ENCODE measurements around the gene CAMTA1.
"Not testable (repeated sequence)": the region's sequence is repeated elsewhere in the genome, so short reads cannot be mapped to it uniquely, and the experiment has no call there.

CAMTA1 gene

DNA sequence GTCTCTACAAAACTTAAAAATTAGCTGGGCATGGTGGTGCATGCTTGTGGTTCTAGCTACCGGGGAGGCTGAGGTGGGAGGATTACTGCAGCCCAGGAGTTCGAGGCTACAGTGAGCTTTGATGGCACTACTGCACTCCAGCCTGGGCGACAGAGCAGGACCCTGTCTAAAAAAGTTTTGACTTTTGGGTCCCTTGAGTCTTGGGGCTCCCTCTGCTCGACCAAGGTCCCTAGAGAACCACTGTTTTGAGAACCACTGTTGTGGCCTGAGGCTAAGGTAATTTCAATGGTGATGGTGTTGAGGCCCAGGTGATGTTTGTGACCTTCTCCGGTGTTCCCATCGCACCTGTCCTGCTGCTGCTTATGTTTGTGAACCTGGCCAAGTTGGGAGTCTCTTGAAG lies 3.1 kb upstream of the CAMTA1 start:
- no peak for DNase-seq

DNA sequence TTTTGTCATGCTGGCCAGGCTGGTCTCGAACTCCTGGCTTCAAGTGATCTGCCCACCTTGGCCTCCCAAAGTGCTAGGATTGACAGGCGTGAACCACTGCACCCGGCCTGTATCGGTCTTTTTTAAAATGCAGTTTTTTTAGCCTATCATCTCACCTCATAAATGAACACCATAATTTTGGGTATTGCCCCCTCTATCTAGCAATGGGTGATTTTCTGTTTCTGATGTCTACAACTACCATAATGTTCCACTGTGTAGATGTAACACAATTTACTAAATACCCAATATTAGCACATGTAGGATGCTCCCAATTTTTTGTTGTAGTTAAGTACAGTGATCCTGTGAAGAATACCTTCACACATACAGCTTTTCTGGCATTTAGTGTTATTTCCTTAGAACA lies 2.0 kb upstream of the CAMTA1 start:
- no peak for DNase-seq

- DNase-seq, result no peak
Observed at GRCh38 chr1:6783936-6784559, 1.2 kb upstream of the CAMTA1 start.

DNA sequence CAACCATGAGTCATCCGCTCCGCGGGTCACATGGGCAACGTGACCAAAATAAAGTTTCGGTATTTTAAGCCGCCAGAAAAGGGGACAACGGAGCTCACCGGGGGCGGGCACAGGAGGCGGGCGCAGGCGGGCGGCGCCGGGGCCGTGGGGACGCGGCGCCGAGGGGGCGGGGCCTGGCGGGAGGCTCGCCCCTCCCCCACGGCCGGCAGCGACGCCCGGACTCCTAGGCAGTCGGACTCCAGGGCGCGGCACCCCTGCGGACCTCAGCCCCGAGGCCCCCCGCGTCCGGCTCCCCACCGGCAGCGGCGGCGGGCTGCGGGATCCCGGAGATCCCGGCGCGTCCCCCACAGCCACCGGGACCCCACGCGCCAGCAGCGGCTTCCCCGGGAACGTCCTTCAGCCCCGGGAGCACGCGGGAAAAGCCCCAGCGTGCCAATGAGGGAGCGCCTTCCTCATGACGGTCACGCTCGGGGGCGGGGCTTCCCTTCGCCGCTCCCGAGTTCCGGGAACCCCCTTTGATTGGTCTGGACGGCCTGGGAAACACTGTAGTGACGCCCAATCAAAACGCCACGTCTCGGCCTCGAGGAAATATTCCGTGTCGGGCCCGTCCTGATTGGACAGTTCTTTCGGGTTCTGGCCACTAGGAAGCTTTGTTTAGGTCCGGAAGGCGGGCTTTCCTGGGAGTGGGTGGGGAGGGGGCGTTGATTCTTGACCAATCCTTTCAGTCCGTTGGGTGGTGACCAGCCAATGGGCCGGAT lies 515 bp upstream of the CAMTA1 start:
- DNase-seq, result peak; percentile 97

DNA sequence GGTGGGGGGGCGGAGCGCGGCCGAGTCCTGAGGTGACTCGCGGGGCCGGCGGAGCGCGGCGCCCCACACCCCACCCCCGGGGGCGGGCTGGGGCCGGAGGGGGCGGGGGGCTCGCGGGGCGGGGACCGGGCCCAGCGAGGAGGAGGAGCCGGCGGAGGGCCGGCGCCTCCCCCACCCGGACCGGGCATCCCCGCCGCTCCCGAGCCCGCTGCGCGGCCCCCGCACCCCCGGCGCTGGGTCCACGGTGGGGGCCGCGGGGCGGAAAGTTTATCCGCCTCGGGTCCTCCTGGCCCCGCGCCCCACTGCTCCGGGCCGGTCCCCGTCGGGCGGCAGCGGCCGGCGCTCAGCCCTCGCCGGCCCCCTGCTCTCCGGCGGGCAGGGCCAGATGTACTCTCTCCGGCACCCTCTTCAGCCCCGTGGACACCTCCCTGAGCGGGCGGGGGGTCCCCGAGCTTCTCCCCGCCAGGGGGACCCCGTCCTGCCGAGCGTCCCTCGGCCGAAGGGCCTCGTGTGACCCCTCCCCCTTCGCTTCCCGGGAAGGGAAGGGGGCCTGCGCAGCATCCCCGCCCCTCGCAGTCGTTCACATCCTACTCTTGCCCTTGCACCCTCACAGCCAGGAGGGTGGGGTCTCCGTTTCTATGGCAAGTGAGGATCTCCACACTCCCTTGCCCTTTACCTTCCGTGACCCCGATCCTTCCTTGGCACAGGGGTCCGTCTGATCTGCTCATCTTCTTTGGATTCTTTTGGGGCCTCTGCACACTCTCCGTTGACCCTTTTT lies 663 bp downstream of the CAMTA1 start:
- DNase-seq, result no peak

- no peak for DNase-seq
Observed at GRCh38 chr1:6788946-6789345, 3.7 kb downstream of the CAMTA1 start.

DNA sequence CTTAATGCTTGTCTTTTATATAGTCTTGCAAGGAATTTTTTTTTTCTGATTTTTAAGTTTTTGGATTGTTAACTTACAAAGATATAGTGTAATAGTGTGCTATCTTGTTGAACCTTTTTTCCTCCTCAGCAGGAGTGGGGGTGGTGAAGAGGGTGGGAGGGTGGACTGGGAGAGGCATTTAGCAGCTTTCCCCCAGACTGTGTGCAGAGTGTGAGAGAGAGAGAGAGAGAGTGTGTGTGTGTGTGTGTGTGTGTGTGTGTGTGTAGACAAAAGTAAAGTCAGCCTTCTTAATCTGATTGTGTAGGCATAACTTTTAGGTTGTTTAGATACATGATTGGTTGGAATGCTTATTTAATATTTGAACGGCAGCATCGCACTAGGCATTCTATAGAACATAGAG lies 4.9 kb downstream of the CAMTA1 start:
- no peak for DNase-seq

GRCh38 chr1:6794164-6794563 lies 8.9 kb downstream of the CAMTA1 start:
- no peak for DNase-seq

- no peak for DNase-seq
Observed at GRCh38 chr1:6795203-6795602, 9.9 kb downstream of the CAMTA1 start.

DNA sequence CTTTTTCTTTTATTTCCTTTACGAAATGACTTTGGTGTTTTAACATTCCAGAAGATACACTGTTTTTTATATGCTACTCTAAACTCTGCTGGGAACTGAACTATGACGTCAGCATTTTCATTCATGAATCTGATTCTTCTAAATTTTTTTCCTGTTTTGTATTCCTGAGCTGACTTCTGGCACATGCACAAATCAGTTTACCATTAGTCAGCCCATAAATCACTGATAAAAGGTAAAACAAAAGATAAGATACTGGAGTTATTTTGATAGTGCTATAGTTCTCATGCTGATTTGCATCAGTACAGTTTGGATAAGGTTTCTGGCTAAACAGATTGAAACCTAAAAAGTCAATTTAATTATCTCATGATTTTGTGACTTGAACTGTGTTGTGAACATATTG lies 10.4 kb downstream of the CAMTA1 start:
- no peak for DNase-seq

- no peak for DNase-seq
Observed at GRCh38 chr1:6796095-6796494, 10.8 kb downstream of the CAMTA1 start.

DNA sequence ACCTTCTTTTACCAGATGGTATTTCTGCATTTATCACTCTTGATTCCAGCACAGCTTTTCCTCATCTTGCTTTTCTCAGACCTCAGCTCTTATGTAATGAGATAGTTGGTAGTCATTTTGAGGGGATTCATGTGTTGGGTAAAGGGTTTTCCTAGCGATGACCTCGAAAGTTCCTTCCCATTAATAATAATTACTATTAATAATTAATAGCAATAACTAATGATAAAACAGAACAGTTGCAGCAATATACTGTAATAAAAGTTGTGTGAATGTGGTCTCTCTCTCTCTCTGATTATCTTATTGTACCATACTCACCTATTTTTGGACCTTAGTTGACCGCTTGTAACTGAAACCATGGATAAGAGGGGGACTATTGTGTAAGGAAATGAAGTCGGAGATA lies 14.2 kb downstream of the CAMTA1 start:
- no peak for DNase-seq

GRCh38 chr1:6800745-6801144 lies 15.5 kb downstream of the CAMTA1 start:
- DNase-seq, result no peak

- no peak for DNase-seq
Observed at GRCh38 chr1:6801199-6801598, 15.9 kb downstream of the CAMTA1 start.

DNA sequence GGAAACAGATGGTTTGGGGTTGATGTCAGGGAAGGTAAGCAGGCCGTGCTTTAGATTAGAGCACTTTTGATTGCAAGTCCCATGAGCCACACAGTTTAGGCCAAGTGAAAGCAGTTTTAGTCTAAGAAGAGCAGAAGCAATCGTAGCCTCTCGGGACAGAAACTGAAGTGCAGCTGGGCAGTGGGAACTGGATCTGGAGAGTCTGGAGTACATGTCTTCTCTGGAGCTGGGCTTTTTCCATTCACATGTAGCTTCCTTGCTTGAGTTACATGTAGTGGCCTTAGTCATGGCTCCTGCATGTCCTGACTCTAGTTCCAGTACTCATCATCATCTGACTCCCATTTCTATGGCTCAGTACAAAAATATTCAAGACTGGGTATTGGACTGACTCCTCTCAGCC lies 16.7 kb downstream of the CAMTA1 start:
- DNase-seq, result no peak

GRCh38 chr1:6802454-6802853 lies 17.2 kb downstream of the CAMTA1 start:
- no peak for DNase-seq

DNA sequence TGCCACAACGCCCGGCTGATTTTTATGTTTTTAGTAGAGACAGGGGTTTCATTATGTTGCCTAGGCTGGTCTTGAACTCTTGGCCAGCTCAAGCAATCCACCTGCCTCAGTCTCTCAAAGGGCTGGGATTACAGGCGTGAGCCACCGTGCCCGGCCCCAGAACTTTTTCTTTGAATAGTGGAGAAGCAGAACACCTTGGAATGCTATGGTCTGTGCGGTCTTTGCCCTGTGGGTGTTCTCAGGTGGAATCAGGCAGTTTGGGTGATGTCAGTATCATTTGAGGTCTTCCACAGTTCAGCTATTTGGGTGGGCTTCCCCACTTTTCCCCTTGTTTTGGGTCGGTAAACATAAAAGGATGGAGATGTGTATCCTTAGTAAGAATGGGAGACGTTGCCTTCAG lies 17.6 kb downstream of the CAMTA1 start:
- DNase-seq, result no peak

GRCh38 chr1:6803357-6803756 lies 18.1 kb downstream of the CAMTA1 start:
- DNase-seq, result no peak

DNA sequence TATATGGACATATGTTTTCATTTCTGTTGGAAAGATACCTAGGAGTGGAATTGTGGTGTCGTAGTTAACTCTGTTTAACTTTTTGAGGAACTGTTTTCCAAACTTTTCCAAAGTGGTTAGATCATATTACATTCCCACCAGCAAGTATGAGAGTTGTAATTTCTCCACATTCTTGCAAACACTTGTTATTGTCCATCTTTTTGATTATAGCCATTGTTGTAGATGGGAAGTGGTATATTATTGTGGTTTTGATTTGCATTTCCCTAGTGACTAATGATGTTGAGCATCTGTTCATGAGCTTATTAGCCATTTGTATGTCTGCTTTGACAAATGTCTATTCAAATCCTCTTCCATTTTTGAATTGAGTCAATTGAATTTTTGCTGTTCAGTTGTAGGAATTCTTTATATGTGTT lies 19.8 kb downstream of the CAMTA1 start:
- DNase-seq, result no peak

- no peak for DNase-seq
Observed at GRCh38 chr1:6807782-6808181, 22.5 kb downstream of the CAMTA1 start.

DNA sequence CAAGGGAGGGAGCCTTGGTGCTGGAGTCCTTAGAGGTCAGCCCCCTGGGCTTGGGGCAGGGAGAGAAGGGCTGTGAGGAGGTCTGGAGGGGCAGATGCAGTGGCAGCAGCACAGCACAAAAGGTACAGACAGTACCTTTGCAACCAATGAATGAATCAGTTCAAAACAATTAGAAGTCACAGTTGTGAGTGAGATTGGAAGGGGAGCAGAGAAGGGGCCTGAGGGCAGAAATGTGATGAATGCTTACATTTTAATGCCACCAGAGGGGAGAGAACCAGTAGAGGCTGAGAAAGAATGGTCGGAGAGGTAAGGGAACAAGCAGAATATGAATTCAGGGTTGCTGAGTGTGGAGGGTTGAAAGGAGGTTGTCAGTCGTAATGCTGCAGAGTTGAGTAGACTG lies 24.2 kb downstream of the CAMTA1 start:
- no peak for DNase-seq

GRCh38 chr1:6810146-6810734 lies 25.0 kb downstream of the CAMTA1 start:
- DNase-seq, result not testable (repeated sequence)

DNA sequence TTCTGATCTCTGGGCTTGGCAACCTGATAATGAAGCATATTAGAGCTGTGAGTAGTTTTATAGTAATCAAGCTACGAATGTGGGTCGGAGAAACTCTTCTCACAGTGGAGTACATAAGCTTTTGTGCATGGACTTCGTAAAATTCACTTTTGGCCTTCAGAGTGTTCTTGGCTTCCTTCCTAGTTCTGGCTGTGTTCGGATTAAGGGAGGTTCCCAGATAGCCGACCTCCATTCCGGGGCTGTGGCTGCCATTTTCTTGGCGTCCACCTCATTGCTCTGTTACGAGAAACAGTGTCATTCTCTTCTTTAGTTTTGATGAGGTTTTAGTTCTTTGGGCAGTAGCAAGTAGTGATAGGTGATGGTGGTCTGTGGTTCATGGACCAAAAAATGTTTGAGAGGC lies 26.3 kb downstream of the CAMTA1 start:
- DNase-seq, result no peak

DNA sequence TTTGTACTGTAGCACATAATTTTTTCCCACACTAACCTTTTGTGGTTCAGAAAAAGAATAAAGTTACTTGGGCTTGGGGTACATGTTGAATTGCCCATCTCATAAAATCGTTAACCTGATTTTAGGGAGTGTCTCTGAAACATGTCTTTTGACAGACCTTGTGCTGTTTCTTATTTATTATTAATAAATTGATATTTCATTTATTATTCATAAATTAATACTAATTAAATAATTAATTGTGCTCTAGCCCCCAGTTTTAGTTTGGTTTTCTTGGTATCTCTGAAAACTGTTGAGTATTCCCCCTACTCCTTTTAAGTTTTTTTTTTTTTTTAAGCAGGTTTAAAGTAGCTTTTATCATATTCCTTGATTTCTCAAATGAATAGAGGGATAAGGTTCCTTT lies 27.9 kb downstream of the CAMTA1 start:
- no peak for DNase-seq

Measured in GOT3 (cell line).